AG04449 (cell line): Measurements from ENCODE around the gene VPS11.

ENCODE experiments used
- CTCF ChIA-PET: fragments of 350-600 bp; formaldehyde crosslinking; extraction: SDS; loops from one replicate; lab custom pipeline; 2021; ENCODE audit warnings: antibody characterized with exemption; lab: Yijun Ruan, JAX
- POLR2A ChIA-PET: fragments of 400-600, 350-600 bp; formaldehyde crosslinking; extraction: SDS; loops from one replicate; lab custom pipeline; 2020; ENCODE audit warnings: antibody characterized with exemption, inconsistent platforms; lab: Yijun Ruan, JAX
- DNase-seq: peaks from one replicate; pipeline ENCODE4 v3.0.0-alpha.2; 2010; ENCODE audit warnings: low read depth, low spot score
- H3K4me3 ChIP-seq: 2 replicates; pipeline ENCODE4 v1.5.1; 2011; ENCODE audit warnings: low read depth, mild to moderate bottlenecking, control low read depth, low read length
- TF ChIP-seq, protein P1 (sequence below): IDR thresholded peaks from one replicate; pipeline ENCODE4 v1.5.1; 2011; ENCODE audit warnings: mild to moderate bottlenecking, moderate library complexity, low read length, control low read depth, inconsistent platforms; ENCODE audit not compliant: insufficient read depth; ENCODE audit errors: missing control alignments

Gene VPS11

DNA sequence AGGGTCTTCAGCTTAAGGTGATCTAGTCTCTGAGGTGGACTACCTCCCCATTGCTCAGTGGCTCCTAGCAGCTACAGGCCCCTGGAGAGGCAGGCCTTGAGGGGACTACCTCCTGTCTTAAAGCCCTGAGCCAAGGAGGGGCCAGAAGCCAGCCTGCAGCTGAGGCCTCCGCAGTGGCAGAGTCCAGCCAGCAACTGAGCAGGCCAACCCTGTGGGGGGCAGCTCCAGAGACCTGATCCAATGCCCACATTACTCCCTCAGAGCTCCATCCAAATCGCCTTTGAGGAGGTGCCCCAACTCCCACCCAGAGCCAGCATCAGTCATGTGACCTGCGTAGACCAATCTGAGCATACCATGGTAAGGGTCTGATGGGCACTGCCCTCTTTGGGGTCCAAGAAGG is 42.2 kb downstream of the VPS11 start:
- POLR2A ChIA-PET, result no interaction called here
- CTCF ChIA-PET, result interaction anchor here (1.0 to 2.9 kb wide), 8 partner anchors 9 to 96 kb away, joined by 3 to 13 read pairs (median 6); partner anchors contain the start of gene CBL
- no peak overlapping the region for H3K4me3 ChIP-seq
- TF ChIP-seq, protein P1, sequence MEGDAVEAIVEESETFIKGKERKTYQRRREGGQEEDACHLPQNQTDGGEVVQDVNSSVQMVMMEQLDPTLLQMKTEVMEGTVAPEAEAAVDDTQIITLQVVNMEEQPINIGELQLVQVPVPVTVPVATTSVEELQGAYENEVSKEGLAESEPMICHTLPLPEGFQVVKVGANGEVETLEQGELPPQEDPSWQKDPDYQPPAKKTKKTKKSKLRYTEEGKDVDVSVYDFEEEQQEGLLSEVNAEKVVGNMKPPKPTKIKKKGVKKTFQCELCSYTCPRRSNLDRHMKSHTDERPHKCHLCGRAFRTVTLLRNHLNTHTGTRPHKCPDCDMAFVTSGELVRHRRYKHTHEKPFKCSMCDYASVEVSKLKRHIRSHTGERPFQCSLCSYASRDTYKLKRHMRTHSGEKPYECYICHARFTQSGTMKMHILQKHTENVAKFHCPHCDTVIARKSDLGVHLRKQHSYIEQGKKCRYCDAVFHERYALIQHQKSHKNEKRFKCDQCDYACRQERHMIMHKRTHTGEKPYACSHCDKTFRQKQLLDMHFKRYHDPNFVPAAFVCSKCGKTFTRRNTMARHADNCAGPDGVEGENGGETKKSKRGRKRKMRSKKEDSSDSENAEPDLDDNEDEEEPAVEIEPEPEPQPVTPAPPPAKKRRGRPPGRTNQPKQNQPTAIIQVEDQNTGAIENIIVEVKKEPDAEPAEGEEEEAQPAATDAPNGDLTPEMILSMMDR, result no peak
- DNase-seq, result no peak

DNA sequence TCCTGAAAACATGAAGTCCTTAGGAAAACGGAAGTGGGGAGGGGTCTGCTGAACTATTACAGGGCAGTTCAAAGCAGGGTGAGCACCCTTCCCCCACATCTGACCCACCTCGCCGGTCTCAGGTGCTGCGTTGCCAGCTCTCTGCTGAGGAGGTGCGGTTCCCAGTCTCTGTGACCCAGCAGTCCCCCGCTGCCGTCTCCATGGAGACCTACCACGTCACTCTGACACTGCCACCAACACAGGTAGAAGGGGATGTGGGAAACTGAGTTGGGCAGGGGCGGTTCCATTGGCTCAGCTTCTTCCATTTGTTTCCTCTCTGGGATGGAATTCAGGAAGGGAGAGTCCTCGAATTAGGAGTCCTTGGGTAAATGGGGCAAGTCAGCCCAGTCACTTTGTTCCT is 42.8 kb downstream of the VPS11 start:
- DNase-seq, result no peak
- TF ChIP-seq, protein P1, result no peak
- no peak overlapping the region for H3K4me3 ChIP-seq
- POLR2A ChIA-PET, result no interaction called here
- CTCF ChIA-PET, result interaction anchor here (1.0 to 2.9 kb wide), 6 partner anchors 8 to 86 kb away, joined by 3 to 13 read pairs (median 8); a partner anchor contains a TSS

DNA sequence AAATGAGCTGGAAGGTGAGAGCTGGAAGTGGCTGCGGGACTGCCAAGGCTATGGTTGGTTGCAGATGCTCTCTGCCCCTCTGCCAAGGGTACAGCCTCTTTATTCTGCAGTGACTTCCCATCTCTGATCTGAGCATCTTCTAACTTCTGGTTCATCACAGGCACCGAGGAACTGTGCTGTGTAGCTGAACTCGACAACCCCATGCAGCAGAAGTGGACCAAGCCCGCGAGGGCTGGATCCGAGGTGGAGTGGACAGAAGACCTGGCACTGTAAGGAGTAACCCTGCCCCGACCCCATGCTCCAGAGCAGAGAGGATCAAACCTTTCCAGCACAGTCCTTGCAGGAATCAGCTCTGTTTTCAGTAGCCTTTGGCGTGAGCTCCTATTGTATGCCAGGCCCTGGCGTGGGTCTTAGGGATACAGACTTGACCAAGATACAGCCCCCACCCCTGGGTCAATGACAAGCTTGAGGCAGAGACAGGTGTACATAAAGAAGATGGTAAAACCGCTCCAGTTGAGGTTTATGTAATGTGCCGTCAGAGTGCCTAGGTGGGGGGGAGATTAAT is 43.8 kb downstream of the VPS11 start:
- H3K4me3 ChIP-seq, result no peak overlapping the region
- no peak for DNase-seq
- TF ChIP-seq, protein P1, result no peak
- ChIA-PET CTCF (interaction anchor here (0.7 to 2.9 kb wide), 6 partner anchors 9 to 94 kb away, joined by 3 to 10 read pairs (median 7); partner anchors contain the start of gene CBL), POLR2A (no interaction called here)

DNA sequence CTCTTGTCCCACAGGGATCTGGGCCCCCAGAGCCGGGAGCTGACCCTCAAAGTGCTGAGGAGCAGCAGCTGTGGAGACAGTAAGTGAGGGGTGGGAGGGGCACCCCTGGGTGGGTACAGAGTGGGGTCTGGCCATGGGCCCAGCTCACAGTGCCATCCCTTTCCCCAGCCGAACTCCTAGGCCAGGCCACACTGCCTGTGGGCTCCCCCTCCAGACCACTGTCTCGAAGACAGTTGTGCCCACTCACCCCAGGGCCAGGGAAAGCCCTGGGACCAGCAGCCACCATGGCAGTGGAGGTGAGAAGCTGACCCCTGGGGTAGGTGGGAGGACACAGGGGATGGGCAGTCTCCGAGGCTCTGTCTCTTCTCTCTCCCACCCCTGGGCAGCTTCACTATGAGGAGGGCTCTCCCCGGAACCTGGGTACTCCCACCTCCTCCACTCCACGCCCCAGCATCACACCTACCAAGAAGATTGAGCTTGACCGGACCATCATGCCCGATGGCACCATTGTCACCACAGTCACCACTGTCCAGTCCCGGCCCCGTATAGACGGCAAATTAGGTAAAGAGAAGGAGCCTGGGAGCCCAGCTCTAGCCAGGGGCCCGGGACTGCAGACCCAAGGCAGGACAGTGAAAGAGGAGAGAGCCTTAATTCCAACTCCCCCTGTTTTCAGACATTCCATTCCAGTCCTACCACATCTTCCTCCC is 44.8 kb downstream of the VPS11 start:
- TF ChIP-seq, protein P1, result no peak
- no peak overlapping the region for H3K4me3 ChIP-seq
- CTCF ChIA-PET, result interaction anchor here (1.3 to 2.9 kb wide), 6 partner anchors 10 to 262 kb away, joined by 3 to 10 read pairs (median 5); partner anchors contain the start of gene CBL
- POLR2A ChIA-PET, result interaction anchor here (2.0 kb wide), 1 partner anchor 10 kb away, joined by 5 read pairs; no protein-coding TSS in a partner anchor
- no peak for DNase-seq

DNA sequence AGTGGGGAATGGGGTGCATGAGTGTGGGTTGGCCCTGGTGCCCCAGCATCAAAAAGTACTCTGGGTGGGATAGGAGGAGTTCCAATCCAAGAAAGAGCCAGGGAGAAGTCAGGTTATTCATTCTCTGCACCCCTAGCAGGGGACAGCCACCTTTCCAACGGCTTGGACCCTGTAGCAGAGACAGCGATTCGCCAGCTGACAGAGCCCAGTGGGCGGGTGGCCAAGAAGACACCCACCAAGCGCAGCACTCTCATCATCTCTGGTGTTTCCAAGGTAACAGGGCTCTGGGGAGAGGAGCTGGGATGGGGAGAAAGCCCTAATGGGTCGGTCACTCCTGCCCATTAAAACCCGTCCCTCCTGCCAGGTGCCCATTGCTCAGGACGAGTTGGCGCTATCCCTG is 46.1 kb downstream of the VPS11 start:
- ChIA-PET CTCF (no interaction called here), POLR2A (interaction anchor here (0.7 to 2.0 kb wide), 2 partner anchors 11 to 19 kb away, joined by 3 to 5 read pairs; no protein-coding TSS in a partner anchor)
- TF ChIP-seq, protein P1, result no peak
- no peak overlapping the region for H3K4me3 ChIP-seq
- DNase-seq, result no peak

DNA sequence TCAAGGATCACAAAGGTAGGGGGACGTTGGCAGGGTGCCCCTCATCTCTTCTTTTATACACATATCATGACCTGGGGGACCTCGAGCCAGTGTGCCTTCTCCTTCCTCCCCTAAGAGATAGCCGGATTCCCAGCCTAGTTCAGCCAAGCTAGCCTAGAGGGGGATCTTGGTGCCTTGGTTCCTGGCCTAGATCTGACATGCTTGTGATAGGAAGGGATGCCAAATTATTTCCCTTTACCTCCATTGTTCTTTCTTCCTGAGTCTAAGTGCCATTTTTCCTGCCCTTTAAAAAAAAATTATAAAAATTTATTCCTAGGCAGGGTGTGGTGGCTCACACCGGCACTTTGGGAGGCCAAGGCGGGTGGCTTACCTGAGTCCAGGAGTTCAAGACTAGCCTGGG is 46.7 kb downstream of the VPS11 start:
- no peak overlapping the region for H3K4me3 ChIP-seq
- POLR2A ChIA-PET, result interaction anchor here (0.7 kb wide), 1 partner anchor 20 kb away, joined by 3 read pairs; no protein-coding TSS in a partner anchor
- DNase-seq, result no peak
- CTCF ChIA-PET, result interaction anchor here (1.1 kb wide), 1 partner anchor 92 kb away, joined by 3 read pairs; the partner anchor contains the start of gene CBL
- TF ChIP-seq, protein P1, result no peak
